GDM1 (cell line): ENCODE results near the gene RASGRF2.

Experiments
- DNase-seq: peaks from one replicate; lab custom pipeline; 2025; lab: John Stamatoyannopoulos, UW

Gene RASGRF2, protein sequence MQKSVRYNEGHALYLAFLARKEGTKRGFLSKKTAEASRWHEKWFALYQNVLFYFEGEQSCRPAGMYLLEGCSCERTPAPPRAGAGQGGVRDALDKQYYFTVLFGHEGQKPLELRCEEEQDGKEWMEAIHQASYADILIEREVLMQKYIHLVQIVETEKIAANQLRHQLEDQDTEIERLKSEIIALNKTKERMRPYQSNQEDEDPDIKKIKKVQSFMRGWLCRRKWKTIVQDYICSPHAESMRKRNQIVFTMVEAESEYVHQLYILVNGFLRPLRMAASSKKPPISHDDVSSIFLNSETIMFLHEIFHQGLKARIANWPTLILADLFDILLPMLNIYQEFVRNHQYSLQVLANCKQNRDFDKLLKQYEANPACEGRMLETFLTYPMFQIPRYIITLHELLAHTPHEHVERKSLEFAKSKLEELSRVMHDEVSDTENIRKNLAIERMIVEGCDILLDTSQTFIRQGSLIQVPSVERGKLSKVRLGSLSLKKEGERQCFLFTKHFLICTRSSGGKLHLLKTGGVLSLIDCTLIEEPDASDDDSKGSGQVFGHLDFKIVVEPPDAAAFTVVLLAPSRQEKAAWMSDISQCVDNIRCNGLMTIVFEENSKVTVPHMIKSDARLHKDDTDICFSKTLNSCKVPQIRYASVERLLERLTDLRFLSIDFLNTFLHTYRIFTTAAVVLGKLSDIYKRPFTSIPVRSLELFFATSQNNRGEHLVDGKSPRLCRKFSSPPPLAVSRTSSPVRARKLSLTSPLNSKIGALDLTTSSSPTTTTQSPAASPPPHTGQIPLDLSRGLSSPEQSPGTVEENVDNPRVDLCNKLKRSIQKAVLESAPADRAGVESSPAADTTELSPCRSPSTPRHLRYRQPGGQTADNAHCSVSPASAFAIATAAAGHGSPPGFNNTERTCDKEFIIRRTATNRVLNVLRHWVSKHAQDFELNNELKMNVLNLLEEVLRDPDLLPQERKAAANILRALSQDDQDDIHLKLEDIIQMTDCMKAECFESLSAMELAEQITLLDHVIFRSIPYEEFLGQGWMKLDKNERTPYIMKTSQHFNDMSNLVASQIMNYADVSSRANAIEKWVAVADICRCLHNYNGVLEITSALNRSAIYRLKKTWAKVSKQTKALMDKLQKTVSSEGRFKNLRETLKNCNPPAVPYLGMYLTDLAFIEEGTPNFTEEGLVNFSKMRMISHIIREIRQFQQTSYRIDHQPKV (N-terminal part only)

DNA sequence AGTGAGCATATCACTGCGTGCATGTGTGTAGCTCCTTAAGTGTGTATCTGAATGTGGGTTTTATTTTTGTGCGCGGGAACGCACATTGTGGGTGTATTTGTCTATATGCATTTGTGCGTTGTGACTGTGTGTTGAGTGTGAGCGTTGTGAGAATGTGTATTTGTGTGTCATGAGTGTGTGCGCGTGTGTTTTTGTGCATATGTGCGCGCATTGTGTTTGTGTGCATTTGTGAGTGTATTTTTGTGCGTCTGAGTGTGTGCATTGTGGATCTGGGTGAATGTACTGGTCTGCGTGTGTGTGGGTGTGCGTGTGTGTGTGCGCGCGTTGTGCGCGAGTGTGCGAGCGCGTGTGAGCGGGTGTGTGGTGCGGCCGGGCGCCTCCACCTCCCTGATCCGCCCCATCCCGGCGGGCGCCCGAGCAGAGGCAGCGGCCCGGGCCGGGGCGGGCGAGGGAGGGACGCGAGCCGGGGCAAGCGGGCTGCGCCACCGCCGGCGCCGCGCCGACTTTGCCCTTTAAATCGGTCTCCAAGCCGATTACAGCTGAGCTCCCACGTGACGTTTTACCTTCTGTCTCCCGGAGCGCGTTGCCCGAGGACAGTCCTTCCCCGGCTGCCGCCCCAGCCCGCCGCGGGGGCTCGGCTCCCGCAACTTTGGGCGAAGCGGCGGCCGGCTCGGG lies at the start of gene RASGRF2:
RASGRF2 (plus strand) TSS at position 596 of the 675 bp plus-strand sequence. CDS start 376 bp downstream, outside the sequence.
- DNase-seq, result no peak

DNA sequence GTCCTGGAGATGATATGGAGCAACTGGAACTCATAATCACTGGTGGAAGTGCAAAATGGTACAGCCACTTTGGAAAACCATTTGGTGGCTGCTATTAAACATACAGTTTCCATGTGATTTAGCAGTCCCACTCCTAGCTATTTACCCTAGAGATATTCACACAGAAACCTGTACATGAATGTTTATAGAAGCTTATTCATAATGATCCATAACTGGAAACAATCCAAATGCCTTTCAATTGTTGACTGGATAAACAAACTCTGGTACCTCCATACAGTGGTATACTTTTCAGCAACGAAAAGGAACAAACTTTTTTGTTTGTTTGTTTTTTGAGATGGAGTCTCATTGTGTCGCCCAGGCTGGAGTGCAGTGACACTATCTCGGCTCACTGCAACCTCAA lies 47.7 kb upstream of the RASGRF2 start:
- DNase-seq, result no peak

DNA sequence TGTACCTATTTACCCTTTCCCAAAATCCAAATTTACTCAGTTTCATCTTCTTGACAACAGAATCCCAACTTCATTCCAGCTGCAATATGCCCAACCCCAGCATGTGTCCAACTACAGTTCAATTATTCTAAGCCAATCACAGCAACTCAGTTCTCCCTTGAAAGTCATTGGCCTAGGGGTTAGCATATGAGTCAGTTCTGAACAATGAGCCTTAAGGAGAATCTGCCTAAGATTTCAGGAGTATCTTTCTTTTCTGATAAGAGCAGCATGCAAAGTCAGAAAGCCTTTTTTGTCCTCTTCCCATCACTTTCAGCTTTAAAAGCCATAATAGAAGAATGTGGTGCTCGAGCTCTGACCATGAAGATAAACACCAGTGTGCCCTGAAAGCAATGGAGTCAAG lies 44.4 kb upstream of the RASGRF2 start:
- DNase-seq, result no peak

DNA sequence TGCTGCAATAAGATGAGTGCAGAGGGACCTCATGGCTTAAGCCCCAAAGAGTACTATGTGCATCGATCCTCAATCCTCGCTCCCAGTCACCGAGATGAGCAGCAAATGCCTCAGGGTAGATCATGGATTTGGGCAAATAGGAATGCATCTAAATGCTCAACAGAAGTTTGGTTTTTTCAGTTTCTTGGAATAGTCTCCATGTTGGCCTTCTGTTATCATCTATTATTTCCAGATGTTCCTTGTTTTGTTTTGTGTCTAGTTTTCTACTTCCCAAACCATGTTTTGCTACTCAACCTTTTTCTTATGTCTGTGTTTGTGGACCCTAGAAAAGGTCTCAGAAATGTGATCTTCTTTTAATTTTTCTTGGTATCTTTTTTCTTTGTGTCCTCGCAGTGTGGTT lies 43.5 kb upstream of the RASGRF2 start:
- no peak for DNase-seq

DNA sequence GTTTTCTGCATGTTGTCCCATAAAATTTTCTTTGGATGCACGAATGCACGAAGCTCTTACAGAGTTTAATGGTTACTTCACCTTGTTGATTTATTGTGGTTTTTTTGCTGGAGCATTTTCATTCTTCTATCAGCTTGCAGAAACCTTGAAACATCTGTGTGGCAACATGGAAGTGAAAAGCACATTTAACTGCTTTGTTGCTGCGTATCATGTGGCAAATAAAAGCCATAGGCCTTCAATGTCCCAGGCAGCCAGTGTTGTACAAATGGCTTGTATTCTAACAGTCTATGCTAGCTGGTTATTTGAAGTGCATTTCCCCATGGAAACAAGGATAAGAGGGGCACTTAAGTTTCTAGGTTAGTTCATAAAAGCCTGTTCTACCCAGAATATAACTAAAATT lies 42.5 kb upstream of the RASGRF2 start:
- no peak for DNase-seq

DNA sequence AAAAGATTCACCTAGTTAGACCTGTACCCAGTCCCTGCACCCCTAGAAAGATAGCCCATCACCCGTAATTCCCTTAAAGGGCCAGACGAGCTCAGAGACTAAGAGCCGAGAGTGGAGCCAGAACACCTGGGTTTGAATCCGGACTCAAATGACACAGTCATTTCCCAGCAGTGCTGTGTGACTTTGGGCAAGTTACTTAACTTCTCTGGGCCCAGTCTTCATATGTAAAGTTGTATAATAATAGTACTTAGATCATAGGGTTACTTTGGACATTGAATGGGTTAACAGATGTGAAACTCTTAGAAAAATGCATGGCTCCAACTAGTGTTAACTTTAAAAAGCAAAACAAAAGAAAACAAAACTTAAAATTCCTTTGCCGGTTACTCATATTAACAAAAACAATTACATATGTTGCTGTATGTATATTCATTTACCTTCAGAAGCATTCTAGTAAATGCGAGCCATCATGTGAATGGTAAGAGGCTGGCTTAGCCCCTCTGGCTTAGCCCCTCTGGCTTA lies 40.4 kb upstream of the RASGRF2 start:
- DNase-seq, result no peak

DNA sequence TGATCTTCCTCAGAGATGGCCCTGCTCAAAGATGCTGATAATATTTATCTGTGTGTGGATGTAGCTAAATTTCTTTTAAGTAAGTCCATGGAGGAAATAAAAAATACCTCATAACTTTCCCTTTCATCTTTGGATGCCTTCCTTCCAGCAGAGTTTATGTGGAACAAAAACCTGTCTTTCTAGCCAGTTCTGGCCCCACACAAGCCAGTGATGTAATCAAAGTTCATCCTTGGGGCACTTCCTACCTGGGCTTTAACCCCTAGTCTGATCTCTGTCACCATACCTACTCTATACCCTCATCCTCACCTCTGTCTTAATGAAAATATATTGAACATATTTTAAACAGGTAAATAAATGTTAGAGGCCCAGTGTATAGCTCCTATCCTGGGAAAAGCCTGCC lies 39.8 kb upstream of the RASGRF2 start:
- DNase-seq, result no peak

DNA sequence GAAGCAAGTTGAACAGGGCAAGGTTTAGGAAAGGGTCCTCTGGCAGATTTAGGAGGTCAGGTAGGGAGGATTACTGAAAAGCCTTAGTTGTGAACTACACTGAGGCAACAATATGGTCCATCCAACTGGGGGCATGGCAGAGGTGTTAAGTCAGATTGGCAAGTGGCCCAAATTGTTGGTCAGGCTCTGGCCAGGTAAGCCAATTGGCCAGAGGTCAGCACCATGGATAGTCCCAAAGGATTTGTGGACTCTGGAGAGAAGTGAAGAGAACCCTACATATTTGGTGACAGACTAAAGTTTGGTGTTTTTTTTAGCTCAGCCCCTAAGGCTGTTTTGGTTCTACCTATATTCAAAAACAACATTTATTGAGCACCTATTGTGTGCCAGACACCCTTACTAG lies 39.1 kb upstream of the RASGRF2 start:
- DNase-seq, result no peak

DNA sequence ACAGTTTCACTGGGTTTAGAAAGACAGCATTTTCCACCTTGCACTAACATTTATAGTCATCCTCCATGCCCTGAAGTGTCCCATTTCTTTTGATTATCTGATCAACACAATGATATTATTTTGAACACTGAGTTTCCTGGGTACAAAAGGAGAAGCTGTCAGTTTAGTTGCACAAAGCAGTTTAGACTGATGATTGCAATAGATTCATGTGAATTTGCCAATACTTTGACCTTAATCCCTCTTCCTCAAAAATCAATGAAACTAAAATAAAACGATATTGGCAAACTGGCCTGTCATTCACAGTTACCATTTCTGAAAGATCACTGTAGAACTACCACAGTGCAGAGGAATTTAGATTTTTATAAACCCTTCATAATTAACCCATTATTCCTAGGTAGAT lies 34.2 kb upstream of the RASGRF2 start:
- DNase-seq, result no peak

DNA sequence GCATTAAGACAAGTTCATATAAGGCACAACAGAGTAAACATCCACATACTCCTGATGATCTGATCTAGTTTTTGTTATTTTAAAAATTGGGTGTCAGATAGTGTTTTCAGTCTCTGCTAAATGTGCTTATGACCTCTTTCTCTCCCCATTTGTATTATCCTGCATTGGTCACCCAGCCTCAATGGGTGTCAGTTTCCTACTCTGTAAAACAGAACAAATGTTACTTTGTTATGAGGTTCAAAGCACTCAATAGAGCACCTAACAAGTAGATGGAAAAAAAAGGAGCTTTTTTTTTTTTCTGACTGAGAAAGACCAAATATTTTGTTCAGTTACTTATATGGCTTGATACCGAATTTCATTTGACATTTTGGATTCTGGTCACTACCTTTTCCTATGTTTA lies 33.6 kb upstream of the RASGRF2 start:
- DNase-seq, result no peak

DNA sequence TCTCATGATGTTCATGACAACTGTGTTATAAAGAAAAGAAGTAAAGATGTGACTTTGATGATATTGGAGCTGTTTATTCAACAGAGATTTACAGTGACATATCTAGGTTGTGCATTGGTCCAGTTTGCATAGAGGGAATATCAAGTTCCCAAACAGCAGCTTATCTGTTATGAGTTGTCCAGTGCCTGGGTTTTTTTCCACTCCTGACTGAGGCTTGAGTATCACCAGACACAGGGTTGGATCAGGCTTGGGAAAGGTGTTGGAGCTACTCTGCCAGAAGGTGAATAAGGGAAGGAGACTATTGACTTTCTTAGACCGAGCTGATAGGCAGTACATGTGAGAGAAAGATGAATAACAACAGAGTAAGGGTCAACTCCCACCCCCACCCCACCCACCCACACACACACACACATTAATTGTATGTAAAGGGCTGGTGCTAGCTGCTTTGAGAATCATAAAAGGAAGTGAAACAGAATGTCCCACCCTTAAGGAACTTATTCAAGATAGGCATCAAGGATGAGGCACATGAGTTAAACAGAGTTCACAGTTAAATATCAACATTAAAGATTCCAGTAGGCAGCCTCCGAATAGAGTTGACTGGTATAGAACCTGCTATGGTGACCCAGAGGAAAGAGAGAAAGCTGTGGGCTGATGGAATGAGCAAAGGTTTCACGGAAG lies 33.0 kb upstream of the RASGRF2 start:
- DNase-seq, result no peak

DNA sequence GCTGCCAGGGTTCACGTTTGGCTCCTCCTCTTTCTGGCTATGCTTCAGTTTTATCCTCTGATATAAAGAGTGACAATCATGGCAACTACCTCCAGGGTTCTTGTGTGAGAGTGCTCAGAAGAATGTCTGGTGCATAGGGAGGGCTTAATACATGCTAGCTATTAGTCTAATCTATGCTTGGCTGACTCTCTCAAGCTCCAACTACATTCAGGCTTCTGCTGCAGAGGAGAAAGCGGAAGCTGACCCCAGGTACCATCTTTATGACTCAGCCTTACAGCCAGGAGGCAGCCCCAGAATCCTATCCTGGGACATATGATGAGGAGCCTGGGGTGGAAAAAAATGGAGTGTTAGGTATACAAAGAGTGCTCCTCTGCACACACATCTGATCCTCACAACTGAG lies 32.1 kb upstream of the RASGRF2 start:
- no peak for DNase-seq

DNA sequence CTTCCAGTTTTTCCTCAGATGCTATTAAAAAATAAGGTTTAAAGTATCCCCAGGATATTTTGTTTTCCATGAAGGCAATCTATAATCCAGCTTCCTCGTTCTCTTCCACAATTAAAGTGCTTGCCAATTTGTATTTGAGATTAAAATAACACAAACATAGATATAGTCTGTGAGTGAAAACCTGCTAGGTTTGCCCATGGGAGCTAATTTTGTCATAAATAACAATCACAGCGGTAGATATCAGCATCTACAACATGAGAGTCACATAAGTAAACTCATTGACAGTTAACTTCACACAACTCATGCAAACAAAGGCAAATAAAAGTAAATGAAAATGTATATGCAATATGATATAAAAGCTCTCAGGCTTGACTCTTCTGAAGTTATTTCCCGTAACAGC lies 29.2 kb upstream of the RASGRF2 start:
- DNase-seq, result no peak

DNA sequence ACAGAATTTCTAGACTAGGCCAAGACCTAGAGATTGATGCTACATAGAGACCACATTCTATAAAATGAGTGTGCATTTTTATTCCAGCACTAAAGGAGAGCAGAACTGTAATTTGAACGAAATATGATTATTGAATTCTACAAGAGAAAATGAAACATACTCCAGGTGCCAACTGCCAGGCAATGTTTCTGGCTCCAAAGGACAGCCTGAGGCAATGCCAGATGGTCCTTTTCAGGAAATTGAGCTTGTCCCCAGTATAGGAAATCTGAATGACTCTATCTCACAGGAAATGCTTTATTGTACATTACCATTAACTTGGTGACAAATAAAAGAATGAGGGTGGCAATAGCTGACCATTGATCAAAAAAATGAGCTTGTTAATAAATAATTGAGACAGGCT lies 28.8 kb upstream of the RASGRF2 start:
- DNase-seq, result no peak

DNA sequence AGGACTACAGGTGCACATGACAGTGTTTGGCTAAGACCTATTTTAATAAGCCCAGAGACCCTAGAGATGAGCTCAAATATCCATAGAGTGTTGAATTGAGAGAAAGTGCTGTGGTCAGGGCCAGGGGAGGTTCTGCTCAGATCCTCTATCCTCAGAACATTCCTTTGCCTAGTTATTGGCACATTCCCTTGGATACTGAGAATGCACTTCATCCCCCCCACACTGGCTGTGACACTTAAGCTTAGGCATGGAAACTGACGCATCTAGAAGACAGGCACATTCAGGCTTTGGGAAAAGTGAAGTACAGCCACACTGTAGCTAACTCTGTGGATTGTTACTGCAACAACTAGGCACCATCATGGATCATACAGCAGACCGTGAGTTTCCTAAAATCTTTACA lies 27.1 kb upstream of the RASGRF2 start:
- no peak for DNase-seq

DNA sequence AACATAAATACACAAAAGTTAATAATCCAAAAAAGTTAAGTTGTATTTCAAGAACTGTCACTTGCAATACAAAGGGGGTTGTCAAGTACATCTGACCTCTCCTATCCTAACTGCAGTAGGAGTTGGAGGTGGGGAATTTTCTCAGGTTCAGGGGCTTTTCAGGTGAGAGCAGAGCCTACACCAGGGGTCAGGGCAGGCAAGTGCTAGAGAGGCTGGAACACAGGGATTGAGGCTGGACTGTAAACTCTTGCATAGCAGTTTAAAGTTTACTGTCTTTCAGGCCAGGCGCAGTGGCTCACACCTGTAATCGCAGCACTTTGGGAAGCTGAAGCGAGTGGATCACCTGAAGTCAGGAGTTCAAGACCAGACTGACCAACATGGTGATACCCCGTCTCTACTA lies 25.4 kb upstream of the RASGRF2 start:
- DNase-seq, result no peak

DNA sequence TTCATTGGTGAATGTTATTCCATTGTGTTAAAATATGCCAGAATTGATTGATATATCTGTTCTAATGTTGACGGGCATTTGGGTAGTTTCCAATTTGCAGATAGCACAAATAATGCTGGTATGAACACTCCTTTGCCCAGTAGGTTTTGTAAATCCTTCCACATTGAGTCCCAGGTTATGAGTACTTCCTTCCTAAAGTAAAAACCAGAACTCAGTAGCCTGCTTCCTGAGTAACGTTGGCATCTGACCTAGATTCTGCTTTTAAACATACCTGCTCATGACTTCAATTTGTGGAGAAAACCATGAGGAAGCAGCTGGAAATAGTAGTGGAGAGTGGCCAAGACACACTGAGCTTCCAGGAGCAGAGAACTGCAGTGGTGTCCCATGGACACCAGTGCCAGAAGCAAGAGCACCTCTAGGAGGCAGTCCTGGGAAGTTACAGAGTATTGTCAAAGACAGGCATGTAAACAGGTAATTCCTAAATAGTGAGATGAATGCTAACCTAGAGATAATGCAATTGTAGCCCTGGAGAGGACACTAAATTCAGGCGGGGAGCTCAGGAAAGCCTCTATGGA lies 24.3 kb upstream of the RASGRF2 start:
- no peak for DNase-seq

DNA sequence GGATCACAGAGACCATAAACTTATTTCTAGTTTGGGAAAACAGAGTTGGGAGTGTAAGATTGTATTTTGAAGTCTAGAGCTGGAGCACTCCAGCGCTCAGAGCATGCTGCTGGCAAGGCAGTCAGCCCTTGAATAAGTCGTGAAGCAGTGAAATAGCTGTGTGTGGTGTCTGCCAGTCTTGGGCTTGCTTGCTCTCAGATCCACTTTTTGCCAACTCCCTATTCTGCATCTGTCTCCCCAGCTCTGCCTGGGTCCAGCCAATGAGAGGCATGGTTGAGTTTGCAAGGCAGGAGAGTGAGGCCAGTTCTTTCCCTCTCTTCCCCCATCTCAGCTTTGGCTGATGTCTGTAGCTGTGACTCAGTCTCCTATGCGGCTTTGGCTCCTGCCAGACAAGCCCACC lies 23.3 kb upstream of the RASGRF2 start:
- no peak for DNase-seq

DNA sequence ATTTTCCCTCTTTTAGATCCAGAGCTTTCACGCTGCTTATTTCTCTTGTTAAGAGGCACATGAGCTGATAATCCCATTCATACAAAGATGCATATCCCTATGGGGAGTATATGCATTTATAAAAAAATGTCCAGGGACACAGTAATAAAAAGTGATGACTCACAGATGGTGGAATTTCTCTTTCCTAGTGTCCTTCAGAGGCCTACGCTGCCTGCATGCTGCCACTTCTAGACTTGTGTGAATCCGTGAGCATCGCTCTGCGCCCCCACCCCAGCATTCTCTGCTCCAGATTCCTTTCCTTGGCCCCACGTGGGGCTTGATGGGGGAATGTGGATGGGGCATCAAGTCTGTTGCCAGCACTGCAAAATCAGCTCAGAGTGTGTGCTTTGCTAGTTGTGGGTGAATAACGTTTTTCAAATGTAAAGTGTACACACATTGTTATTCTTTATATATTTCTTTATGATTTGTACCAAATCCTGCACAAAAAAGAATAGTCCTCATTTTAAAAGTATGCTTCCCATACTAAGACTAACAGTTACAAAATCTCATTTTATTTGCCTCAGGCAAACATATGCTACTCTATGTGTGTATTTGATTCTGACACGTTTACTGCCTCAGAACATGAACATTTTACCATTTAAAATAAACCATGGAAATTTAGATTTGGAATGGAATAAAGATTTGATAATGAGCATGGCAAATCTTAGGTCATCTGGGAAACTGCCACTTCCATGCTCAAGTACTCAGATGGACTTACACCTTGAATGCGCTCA lies 22.4 kb upstream of the RASGRF2 start:
- DNase-seq, result no peak

DNA sequence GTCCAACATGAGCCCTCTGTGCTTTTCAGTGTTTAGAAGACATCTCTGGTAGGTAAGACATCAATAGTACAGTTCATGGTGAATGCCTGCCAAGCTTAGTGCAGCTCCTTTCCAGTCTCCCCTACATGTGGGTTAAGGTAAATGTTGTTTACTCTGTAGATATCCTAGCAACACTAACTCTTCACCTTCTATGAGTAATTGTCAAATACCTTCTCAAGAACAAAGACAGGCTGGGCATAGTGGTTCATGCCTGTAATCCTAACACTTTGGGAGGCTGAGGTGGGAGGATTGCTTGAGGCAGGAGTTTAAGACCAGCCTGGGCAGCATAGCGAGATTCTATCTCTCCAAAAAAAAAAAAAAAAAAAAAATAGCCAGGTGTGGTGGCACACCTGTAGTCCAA lies 18.7 kb upstream of the RASGRF2 start:
- DNase-seq, result no peak
